AG20443 (cell line): Measurements from ENCODE around the gene PPT2.
"Not testable (repeated sequence)": the region's sequence is repeated elsewhere in the genome, so short reads cannot be mapped to it uniquely, and the experiment has no call there.

Experiments used
- DNase-seq: peaks from one replicate; pipeline ENCODE4 v3.0.0; 2012; ENCODE audit warnings: low spot score, mixed read lengths

PPT2 gene

DNA sequence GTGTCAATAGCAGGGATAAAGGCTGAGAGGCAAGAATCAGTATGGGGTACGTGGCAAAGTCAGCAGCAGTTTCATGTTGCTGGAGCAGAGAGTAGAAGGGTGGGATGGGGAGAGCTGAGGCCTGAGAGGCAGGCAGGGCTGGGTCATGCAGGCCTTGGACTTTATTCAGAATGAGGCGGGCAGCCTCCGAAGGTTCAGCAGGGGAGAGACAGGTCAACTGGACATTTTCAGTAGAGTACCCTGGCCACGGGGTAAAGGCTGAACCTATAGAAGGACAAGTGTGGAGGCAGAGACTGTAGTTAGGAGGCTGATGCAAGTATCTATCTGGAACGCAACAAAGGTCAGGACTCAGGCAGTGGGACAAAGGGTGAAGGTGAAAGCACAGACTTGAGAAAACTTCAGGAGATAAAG, 56.3 kb downstream of the PPT2 start:
- no peak for DNase-seq

DNA sequence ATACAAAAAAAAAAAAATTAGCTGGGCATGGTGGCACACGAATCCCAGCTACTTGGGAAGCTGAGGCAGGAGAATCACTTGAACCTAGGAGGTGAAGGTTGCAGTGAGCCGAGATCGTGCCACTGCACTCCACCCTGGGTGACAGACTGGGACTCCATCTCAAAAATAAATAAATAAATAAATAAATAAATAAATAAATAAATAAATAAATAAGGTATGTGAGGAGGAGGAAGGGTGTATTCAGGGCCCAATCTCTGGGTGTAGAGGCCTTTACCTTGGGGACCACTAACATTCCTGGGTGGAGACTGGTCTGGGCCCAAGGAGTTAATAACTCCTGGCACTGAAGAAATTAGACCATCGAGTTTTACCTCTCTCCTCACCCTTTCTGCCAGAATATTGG, 57.5 kb downstream of the PPT2 start:
- DNase-seq: not testable (repeated sequence)

DNA sequence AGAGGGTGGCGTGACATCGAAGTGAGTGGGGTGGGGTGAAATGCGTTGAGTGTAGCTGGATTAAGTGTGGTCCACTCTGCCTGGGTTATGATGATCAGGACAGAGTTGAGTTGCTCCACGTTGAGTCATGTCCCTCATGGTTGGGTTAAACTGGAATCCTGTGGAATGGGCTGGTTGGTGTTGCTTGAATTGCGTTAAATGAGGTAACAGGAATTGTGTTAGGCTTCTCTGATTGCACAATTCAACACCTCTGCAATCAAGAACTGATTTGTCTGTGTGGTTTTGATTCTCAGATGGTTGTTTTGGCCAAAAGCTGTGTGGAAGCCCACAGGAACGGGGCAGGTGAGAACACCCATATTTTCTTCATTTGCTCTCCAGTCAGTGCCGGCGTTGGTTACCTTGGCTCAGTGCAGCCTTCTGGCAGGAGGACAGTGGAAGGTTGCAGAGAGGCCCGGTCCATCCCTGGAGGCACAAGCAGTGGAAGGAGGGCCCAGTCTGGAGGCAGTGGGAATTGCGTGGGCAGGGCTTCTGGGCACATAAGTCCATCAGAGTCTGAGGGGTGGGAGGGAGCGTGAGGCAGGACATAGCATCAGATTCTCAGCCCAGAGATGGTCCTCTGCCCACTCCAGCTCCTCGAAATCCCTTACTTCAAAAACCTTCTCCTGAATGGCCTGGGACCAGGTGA, 58.3 kb downstream of the PPT2 start:
- no peak for DNase-seq
